Thymus (tissue), 11 donors: ENCODE results near the gene KIF13A. TPM values are rescaled to one million over a fixed set of nuclear protein-coding genes. Genes with fewer than 3 reads are reported as not detected.
"Not testable (repeated sequence)": the region's sequence is repeated elsewhere in the genome, so short reads cannot be mapped to it uniquely, and the experiment has no call there.

Experiments used
- DNase-seq, 9 donors: peaks; one replicate each; pipeline ENCODE4 v3.0.0-alpha.2; 2013; ENCODE audit warnings: low spot score in 9 of 9, low read depth in 6 of 9, missing footprints in 1 of 9
- H3K27ac ChIP-seq, 2 donors: one replicate each; pipeline ENCODE4 v1.5.1; 2013; ENCODE audit warnings: control low read depth in 1 of 2, low read depth in 1 of 2, low read length in 1 of 2, mild to moderate bottlenecking in 1 of 2, moderate library complexity in 1 of 2
- H3K27me3 ChIP-seq, 2 donors: one replicate each; pipeline ENCODE4 v1.5.1; 2013; ENCODE audit warnings: low read length in 1 of 2; ENCODE audit not compliant: control insufficient read depth in 2 of 2, insufficient read depth in 1 of 2
- H3K36me3 ChIP-seq, 2 donors: one replicate each; pipeline ENCODE4 v1.5.1; 2013; ENCODE audit warnings: low read length in 1 of 2, mild to moderate bottlenecking in 1 of 2, moderate library complexity in 1 of 2; ENCODE audit not compliant: control insufficient read depth in 2 of 2, insufficient read depth in 2 of 2
- H3K4me1 ChIP-seq, 2 donors: one replicate each; pipeline ENCODE4 v1.5.1; 2013; ENCODE audit warnings: low read length in 2 of 2; ENCODE audit not compliant: control insufficient read depth in 2 of 2, insufficient read depth in 2 of 2
- H3K4me3 ChIP-seq, 2 donors: one replicate each; pipeline ENCODE4 v1.5.1; 2013; ENCODE audit warnings: low read length in 2 of 2, control low read depth in 1 of 2, mild to moderate bottlenecking in 1 of 2
- H3K9me3 ChIP-seq, 2 donors: one replicate each; pipeline ENCODE4 v1.5.1; 2013; ENCODE audit warnings: low read length in 1 of 2, mild to moderate bottlenecking in 1 of 2; ENCODE audit not compliant: control insufficient read depth in 2 of 2, insufficient read depth in 1 of 2
- WGBS: extraction: QIAGEN DNeasy Blood & Tissue Kit; methylation state at CpG from one replicate; pipeline ENCODE4 v1.1.7; 2013; 5-methylcytosine and 5-hydroxymethylcytosine counted together
- polyA plus RNA-seq: library from polyadenylated mRNA; stranded (reverse); fragments of 200-250 nt; gene quantifications from one replicate; pipeline ENCODE4 v1.2.3, GENCODE V29; 2013
- total RNA-seq: library from RNA; stranded (reverse); fragments of 120-200 nt; gene quantifications from one replicate; pipeline ENCODE4 v1.2.4, GENCODE V29; 2013
- donor health status: healthy.

Gene KIF13A
- total and polyA plus RNA-seq, 2 donors = 8.5 to 13.7 TPM

DNA sequence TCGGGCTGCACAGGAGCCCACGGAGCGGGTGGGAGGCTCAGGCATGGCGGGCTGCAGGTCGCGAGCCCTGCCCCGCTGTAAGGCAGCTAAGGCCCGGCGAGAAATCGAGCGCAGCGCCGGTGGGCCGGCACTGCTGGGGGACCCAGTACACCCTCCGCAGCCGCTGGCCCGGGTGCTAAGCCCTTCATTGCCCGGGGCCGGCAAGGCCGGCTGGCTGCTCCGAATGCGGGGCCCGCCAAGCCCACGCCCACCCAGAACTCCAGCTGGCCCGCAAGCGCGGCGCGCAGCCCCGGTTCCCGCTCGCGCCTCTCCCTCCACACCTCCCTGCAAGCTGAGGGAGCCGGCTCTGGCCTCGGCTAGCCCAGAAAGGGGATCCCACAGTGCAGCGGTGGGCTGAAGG, 11.2 kb downstream of the KIF13A start:
- not testable (repeated sequence) for H3K27me3 ChIP-seq, H3K4me3 ChIP-seq, H3K9me3 ChIP-seq, H3K36me3 ChIP-seq, H3K4me1 ChIP-seq, DNase-seq, H3K27ac ChIP-seq
- 98% methylated on average over 36 of the region's 36 CpGs for WGBS

- 98% methylated on average over 5 of the region's 5 CpGs for whole genome bisulfite sequencing
- H3K36me3 ChIP-seq = no peaks in the 10 kb centered on the region
- no peaks in the 10 kb centered on the region for H3K9me3 ChIP-seq
- DNase-seq = no peak
- no peak overlapping the region for H3K4me3 ChIP-seq
- no peaks in the 10 kb centered on the region for H3K27me3 ChIP-seq
- H3K4me1 ChIP-seq = peaks cover 0 to 3% of the 10 kb centered on the region in 2 donors
- no peak overlapping the region for H3K27ac ChIP-seq
Measured at GRCh38 chr6:17974570-17975368, 12.7 kb downstream of the KIF13A start.

GRCh38 chr6:17972978-17973622, 14.3 kb downstream of the KIF13A start:
- no peaks in the 10 kb centered on the region for H3K27me3 ChIP-seq
- WGBS = 92% methylated on average over 5 of the region's 5 CpGs
- no peaks in the 10 kb centered on the region for H3K36me3 ChIP-seq
- no peak overlapping the region for H3K27ac ChIP-seq
- H3K9me3 ChIP-seq = no peaks in the 10 kb centered on the region
- H3K4me3 ChIP-seq = no peak overlapping the region
- peaks cover 0 to 3% of the 10 kb centered on the region in 2 donors for H3K4me1 ChIP-seq
- DNase-seq = no peak

GRCh38 chr6:17972074-17972952, 15.1 kb downstream of the KIF13A start:
- DNase-seq = no peak
- Histone ChIP-seq H3K9me3 (no peaks in the 10 kb centered on the region), H3K27ac (no peak overlapping the region), H3K4me1 (peaks cover 0 to 3% of the 10 kb centered on the region in 2 donors), H3K36me3 (no peaks in the 10 kb centered on the region), H3K27me3 (no peaks in the 10 kb centered on the region), H3K4me3 (no peak overlapping the region)
- WGBS = 85% methylated on average over 7 of the region's 7 CpGs

- DNase-seq = no peak
- H3K27ac ChIP-seq = no peak overlapping the region
- peaks cover 0 to 3% of the 10 kb centered on the region in 2 donors for H3K4me1 ChIP-seq
- 95% methylated on average over 7 of the region's 7 CpGs for WGBS
- no peaks in the 10 kb centered on the region for H3K36me3 ChIP-seq
- no peaks in the 10 kb centered on the region for H3K27me3 ChIP-seq
- H3K4me3 ChIP-seq = no peak overlapping the region
- H3K9me3 ChIP-seq = no peaks in the 10 kb centered on the region
Measured at GRCh38 chr6:17971128-17972073, 16.0 kb downstream of the KIF13A start.

DNA sequence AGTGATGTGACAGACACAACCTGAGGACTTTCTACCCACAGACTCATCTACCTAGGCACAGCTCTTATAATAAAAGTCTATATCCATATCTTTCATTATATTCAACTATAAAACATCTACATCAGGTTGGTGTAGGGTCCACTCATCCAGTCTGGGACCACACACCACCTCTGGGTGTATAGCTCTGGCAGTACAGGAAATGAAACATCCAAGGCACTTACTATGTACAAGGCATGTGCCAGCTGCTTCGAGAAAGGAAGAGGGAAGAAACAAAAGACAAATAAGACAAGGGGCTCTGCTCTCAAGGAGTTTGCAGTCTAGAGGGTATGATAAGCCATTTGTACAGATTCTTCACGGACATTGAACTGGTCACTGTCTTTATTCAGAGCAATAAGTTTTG, 18.6 kb downstream of the KIF13A start:
- 96% methylated on average over 2 of the region's 2 CpGs for WGBS
- DNase-seq = no peak
- H3K27me3 ChIP-seq = no peaks in the 10 kb centered on the region
- no peak overlapping the region for H3K4me3 ChIP-seq
- no peaks in the 10 kb centered on the region for H3K9me3 ChIP-seq
- H3K4me1 ChIP-seq = peaks cover 0 to 3% of the 10 kb centered on the region in 2 donors
- no peaks in the 10 kb centered on the region for H3K36me3 ChIP-seq
- H3K27ac ChIP-seq = no peak overlapping the region

DNA sequence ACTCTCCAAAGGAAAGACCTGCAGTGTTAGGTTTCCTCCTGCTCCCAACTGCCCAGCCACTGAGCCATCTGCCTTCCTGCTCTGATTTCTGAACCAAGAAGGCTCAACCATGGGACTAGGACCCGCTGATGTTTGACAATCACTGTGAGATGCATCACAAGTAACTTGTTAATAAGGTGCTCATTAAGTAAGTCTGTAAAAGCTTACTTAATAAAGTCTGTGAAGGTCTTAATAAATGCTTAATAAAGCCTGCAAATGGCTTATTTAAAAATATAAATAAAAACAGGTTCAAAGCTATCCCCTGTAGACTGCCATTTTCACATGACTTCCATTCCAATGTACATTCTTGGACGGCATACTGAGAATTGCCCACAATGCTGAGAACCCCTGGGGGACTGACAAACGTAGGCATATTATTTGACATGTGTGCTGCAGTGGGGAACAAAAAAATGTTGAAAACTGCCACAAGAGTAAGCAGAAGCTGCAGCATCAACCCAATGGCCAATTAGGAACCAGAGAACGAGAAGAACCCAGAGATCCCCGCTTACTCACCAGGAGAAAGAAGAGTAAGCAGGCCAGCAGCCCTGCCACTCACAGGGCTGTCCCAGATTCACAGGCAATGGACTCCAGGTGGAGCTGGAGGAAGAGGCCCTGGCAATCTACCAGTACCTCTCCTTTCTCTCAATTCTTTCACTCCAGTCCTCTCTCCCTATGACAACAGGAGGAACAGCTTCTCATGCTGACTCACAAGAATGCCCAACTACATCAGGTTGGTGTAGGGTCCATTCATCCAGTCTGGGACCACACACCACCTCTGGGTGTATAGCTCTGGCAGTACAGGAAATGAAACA, 19.5 kb downstream of the KIF13A start:
- Histone ChIP-seq H3K27me3 (no peaks in the 10 kb centered on the region), H3K4me3 (no peak overlapping the region), H3K9me3 (no peaks in the 10 kb centered on the region), H3K27ac (no peak overlapping the region), H3K4me1 (peaks cover 0 to 3% of the 10 kb centered on the region in 2 donors), H3K36me3 (no peaks in the 10 kb centered on the region)
- 96% methylated on average over 5 of the region's 5 CpGs for WGBS
- DNase-seq = no peak

GRCh38 chr6:17966451-17966850, 21.0 kb downstream of the KIF13A start:
- H3K4me1 ChIP-seq = no peaks in the 10 kb centered on the region
- 96% methylated on average over 2 of the region's 2 CpGs for WGBS
- H3K9me3 ChIP-seq = no peaks in the 10 kb centered on the region
- no peak overlapping the region for H3K4me3 ChIP-seq
- H3K36me3 ChIP-seq = no peaks in the 10 kb centered on the region
- no peaks in the 10 kb centered on the region for H3K27me3 ChIP-seq
- DNase-seq = no peak
- no peak overlapping the region for H3K27ac ChIP-seq
